IMR-90 (cell line): Measurements from ENCODE around the gene ABHD17B. TPM values are rescaled to one million over a fixed set of nuclear protein-coding genes. Genes with fewer than 3 reads are reported as not detected.

Experiments
- ATAC-seq: fragments of 200-7000 bp; cut with Tn5 transposase; 2 replicates; pipeline ENCODE4 v1.9.1; 2020; ENCODE audit warnings: low read depth, mild to moderate bottlenecking, moderate library complexity
- BruUV-seq: library from RNA; stranded (reverse); fragments of 400-500 nt; replicated peaks from 2 replicates; lab custom pipeline; 2021; lab: Mats Ljungman, UMichigan
- CTCF ChIA-PET: fragments of 300-600 bp; formaldehyde crosslinking; extraction: SDS; loops from one replicate; lab custom pipeline; 2021; ENCODE audit warnings: antibody characterized with exemption; lab: Yijun Ruan, JAX
- POLR2A ChIA-PET: fragments of 300-600 bp; sonication (Branson Sonifier 250); formaldehyde crosslinking; loops from one replicate; lab custom pipeline; 2022; ENCODE audit warnings: antibody characterized with exemption; ENCODE audit not compliant: unreplicated experiment; lab: Charles Lee
- DNase-seq: peaks from one replicate; pipeline ENCODE4 v3.0.0; 2013
- H2AFZ ChIP-seq: replicated peaks from 2 replicates; pipeline ENCODE3; 2013; ENCODE audit warnings: low read length, mild to moderate bottlenecking; ENCODE audit not compliant: poor library complexity
- H2AK5ac ChIP-seq: 2 replicates; pipeline ENCODE4 v1.6.1; 2013; ENCODE audit warnings: low read depth, low read length, inconsistent platforms
- H2AK9ac ChIP-seq: replicated peaks from 2 replicates; pipeline ENCODE3; 2013; ENCODE audit warnings: mild to moderate bottlenecking, low read depth, low read length, moderate library complexity; ENCODE audit not compliant: poor library complexity
- H2BK120ac ChIP-seq: 2 replicates; pipeline ENCODE4 v1.6.1; 2013; ENCODE audit warnings: low read depth, low read length, inconsistent platforms
- H2BK15ac ChIP-seq: 3 replicates; pipeline ENCODE4 v1.6.1; 2013; ENCODE audit warnings: low read depth, low read length, inconsistent platforms
- H2BK20ac ChIP-seq: 2 replicates; pipeline ENCODE4 v1.6.1; 2013; ENCODE audit warnings: low read depth, mild to moderate bottlenecking, inconsistent platforms, low read length, moderate library complexity
- H2BK5ac ChIP-seq: 2 replicates; pipeline ENCODE4 v1.6.1; 2013; ENCODE audit warnings: mild to moderate bottlenecking, low read depth, low read length, inconsistent platforms; ENCODE audit not compliant: poor library complexity, severe bottlenecking
- H3K14ac ChIP-seq: replicated peaks from 2 replicates; pipeline ENCODE4 v1.6.1; 2013; ENCODE audit warnings: low read depth, low read length, inconsistent platforms
- H3K18ac ChIP-seq: 2 replicates; pipeline ENCODE4 v1.6.1; 2013; ENCODE audit warnings: low read depth, low read length, control low read depth
- H3K23ac ChIP-seq: 2 replicates; pipeline ENCODE4 v1.6.1; 2013; ENCODE audit warnings: low read depth, low read length, inconsistent platforms
- H3K27ac ChIP-seq: 2 replicates; pipeline ENCODE4 v1.5.1; 2013; ENCODE audit warnings: mild to moderate bottlenecking, control low read depth, low read length; ENCODE audit not compliant: insufficient read depth
- H3K27me3 ChIP-seq: 2 replicates; pipeline ENCODE4 v1.6.1; 2013; ENCODE audit warnings: low read length; ENCODE audit not compliant: control insufficient read depth, insufficient read depth
- H3K36me3 ChIP-seq: 2 replicates; pipeline ENCODE4 v1.6.1; 2013; ENCODE audit warnings: low read length, mixed read lengths; ENCODE audit not compliant: control insufficient read depth, insufficient read depth
- H3K4ac ChIP-seq: 2 replicates; pipeline ENCODE4 v1.6.1; 2013; ENCODE audit warnings: low read depth, low read length, inconsistent platforms
- H3K4me1 ChIP-seq: 2 replicates; pipeline ENCODE4 v1.6.1; 2013; ENCODE audit warnings: low read length, mixed read lengths; ENCODE audit not compliant: control insufficient read depth, insufficient read depth
- H3K4me2 ChIP-seq: 2 replicates; pipeline ENCODE4 v1.6.1; 2013; ENCODE audit warnings: low read depth, mild to moderate bottlenecking, control low read depth, low read length, moderate library complexity
- H3K4me3 ChIP-seq: 2 replicates; pipeline ENCODE4 v1.5.1; 2013; ENCODE audit warnings: low read depth, mild to moderate bottlenecking, control low read depth, low read length, moderate library complexity; ENCODE audit not compliant: insufficient read depth
- H3K56ac ChIP-seq: 2 replicates; pipeline ENCODE4 v1.6.1; 2013; ENCODE audit warnings: low read length, inconsistent platforms; ENCODE audit not compliant: insufficient read depth; ENCODE audit errors: extremely low read depth
- H3K79me1 ChIP-seq, 2 experiments: 2 replicates each; pipeline ENCODE4 v1.6.1; 2013; ENCODE audit warnings: low read length in 2 of 2, inconsistent platforms in 1 of 2, low read depth in 1 of 2
- H3K9ac ChIP-seq: 2 replicates; pipeline ENCODE4 v1.6.1; 2013; ENCODE audit warnings: low read depth, low read length, control low read depth
- H3K9me1 ChIP-seq: 2 replicates; pipeline ENCODE4 v1.6.1; 2013; ENCODE audit warnings: low read length, inconsistent platforms; ENCODE audit not compliant: insufficient read depth
- H3K9me3 ChIP-seq: 2 replicates; pipeline ENCODE4 v1.6.1; 2013; ENCODE audit warnings: low read length; ENCODE audit not compliant: control insufficient read depth, insufficient read depth
- H4K20me1 ChIP-seq: 2 replicates; pipeline ENCODE4 v1.6.1; 2013; ENCODE audit warnings: low read length, inconsistent platforms; ENCODE audit not compliant: insufficient read depth
- H4K5ac ChIP-seq: 2 replicates; pipeline ENCODE4 v1.6.1; 2013; ENCODE audit warnings: mild to moderate bottlenecking, low read depth, low read length, control low read depth
- H4K8ac ChIP-seq, 2 experiments: 2 replicates each; pipeline ENCODE4 v1.6.1; 2013; ENCODE audit warnings: low read depth in 2 of 2, low read length in 2 of 2, control low read depth in 1 of 2, inconsistent platforms in 1 of 2
- H4K91ac ChIP-seq: 2 replicates; pipeline ENCODE4 v1.6.1; 2013; ENCODE audit warnings: low read depth, low read length, inconsistent platforms; ENCODE audit not compliant: insufficient read depth
- BHLHE40 ChIP-seq: fragments of 150-350 bp; IDR thresholded peaks from 2 replicates; pipeline ENCODE4 v1.6.1; 2016; ENCODE audit warnings: mild to moderate bottlenecking, low read depth, low read length
- CEBPB ChIP-seq: IDR thresholded peaks from 2 replicates; pipeline ENCODE4 v1.6.1; 2012; ENCODE audit warnings: low read depth, low read length, improper control_type of control experiment
- CHD1 ChIP-seq: IDR thresholded peaks from 2 replicates; pipeline ENCODE4 v1.6.1; 2012; ENCODE audit warnings: low read depth, low read length, improper control_type of control experiment
- MAZ ChIP-seq: IDR thresholded peaks from 2 replicates; pipeline ENCODE4 v1.6.1; 2012; ENCODE audit warnings: low read depth, mild to moderate bottlenecking, low read length, improper control_type of control experiment, moderate library complexity, borderline replicate concordance
- MXI1 ChIP-seq: IDR thresholded peaks from 2 replicates; pipeline ENCODE4 v1.6.1; 2012; ENCODE audit warnings: low read depth, mild to moderate bottlenecking, low read length, moderate library complexity, borderline replicate concordance
- NFE2L2 ChIP-seq: fragments of 150-350 bp; IDR thresholded peaks from 2 replicates; pipeline ENCODE4 v1.6.1; 2016; ENCODE audit warnings: low read depth, mild to moderate bottlenecking, low read length
- POLR2A ChIP-seq: IDR thresholded peaks from 2 replicates; pipeline ENCODE4 v1.6.1; 2012; ENCODE audit warnings: mild to moderate bottlenecking, low read depth, low read length
- RAD21 ChIP-seq: IDR thresholded peaks from 2 replicates; pipeline ENCODE4 v1.6.1; 2012; ENCODE audit warnings: low read length, improper control_type of control experiment
- RCOR1 ChIP-seq: IDR thresholded peaks from 2 replicates; pipeline ENCODE4 v1.6.1; 2012; ENCODE audit warnings: mild to moderate bottlenecking, low read length, improper control_type of control experiment; ENCODE audit not compliant: insufficient replicate concordance
- SMC3 ChIP-seq: fragments of 150-350 bp; IDR thresholded peaks from 2 replicates; pipeline ENCODE4 v1.6.1; 2016; ENCODE audit warnings: low read depth, mild to moderate bottlenecking, antibody characterized with exemption, low read length, moderate library complexity
- USF2 ChIP-seq: fragments of 150-350 bp; IDR thresholded peaks from 2 replicates; pipeline ENCODE4 v1.6.1; 2017; ENCODE audit warnings: mild to moderate bottlenecking, antibody characterized with exemption, low read length, low read depth
- WGBS, 2 experiments: methylation state at CpG; one replicate each; pipeline versions ENCODE4 v1.1.5 to v1.1.7; 2013; ENCODE audit warnings: missing lambda C conversion rate in 2 of 2; ENCODE audit not compliant: insufficient read length in 1 of 2; ENCODE audit errors: extremely low coverage in 2 of 2; 5-methylcytosine and 5-hydroxymethylcytosine counted together
- dilution Hi-C: fragments of 300-500 bp; cut with HindIII; formaldehyde crosslinking; loops from one replicate; pipeline ENCODE4 v1.14.3; 2018; ENCODE audit warnings: low sequenced_read_pairs; ENCODE audit not compliant: unreplicated experiment
- in situ Hi-C: fragments of 300-500 bp; cut with MboI; formaldehyde crosslinking; loops from 3 replicates; pipeline ENCODE4 v1.14.3; 2019; ENCODE audit warnings: low sequenced_read_pairs, inconsistent platforms, mixed read lengths
- intact Hi-C: fragments of 100-400 bp; cut with micrococcal nuclease; formaldehyde crosslinking; loops from 2 replicates; pipeline ENCODE4 v1.10.0; 2022
- polyA plus RNA-seq, 3 experiments: library from polyadenylated mRNA; depleted of rRNA; stranded (reverse); fragments of >200 nt; gene quantifications; 2 replicates each; pipeline ENCODE4 v1.2.3, GENCODE V29; 2012; ENCODE audit warnings: low replicate concordance in 1 of 3
- total RNA-seq: library from RNA; depleted of rRNA; stranded (reverse); fragments of >200 nt; gene quantifications from 2 replicates; pipeline ENCODE4 v1.2.3, GENCODE V29; 2012
- TF ChIP-seq, protein P1 (sequence below): fragments of 150-350 bp; IDR thresholded peaks from 2 replicates; pipeline ENCODE4 v1.6.1; 2016; ENCODE audit warnings: low read depth, mild to moderate bottlenecking, low read length, moderate library complexity, borderline replicate concordance

Gene ABHD17B
- total and polyA plus RNA-seq, 2 of the 4 experiments (the other 2 are of a cell fraction), result 7.5 to 16.8 TPM

DNA sequence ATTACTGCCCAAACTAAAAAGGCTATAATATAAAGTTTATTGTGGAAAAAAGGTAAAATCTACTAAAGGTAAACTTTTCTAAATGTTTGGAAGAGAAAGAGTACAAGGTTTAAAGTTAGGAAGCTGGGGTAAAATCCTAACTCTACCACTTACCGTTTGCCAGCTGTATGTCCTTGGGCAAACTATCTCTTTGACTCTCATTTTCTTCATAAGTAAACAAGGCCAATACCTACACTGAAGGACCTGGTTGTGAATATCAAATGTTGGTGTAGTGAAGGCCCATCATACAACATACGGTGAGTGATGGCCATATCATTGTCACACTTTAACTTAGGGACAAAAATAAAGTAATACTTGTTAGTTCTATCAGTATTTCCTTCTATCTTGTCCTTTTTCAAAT is 34.9 kb downstream of the ABHD17B start (continued):
- TF ChIP-seq CEBPB (no peak), POLR2A (no peak), SMC3 (no peak)
- TF ChIP-seq, protein P1, sequence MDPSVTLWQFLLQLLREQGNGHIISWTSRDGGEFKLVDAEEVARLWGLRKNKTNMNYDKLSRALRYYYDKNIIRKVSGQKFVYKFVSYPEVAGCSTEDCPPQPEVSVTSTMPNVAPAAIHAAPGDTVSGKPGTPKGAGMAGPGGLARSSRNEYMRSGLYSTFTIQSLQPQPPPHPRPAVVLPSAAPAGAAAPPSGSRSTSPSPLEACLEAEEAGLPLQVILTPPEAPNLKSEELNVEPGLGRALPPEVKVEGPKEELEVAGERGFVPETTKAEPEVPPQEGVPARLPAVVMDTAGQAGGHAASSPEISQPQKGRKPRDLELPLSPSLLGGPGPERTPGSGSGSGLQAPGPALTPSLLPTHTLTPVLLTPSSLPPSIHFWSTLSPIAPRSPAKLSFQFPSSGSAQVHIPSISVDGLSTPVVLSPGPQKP, result no peak

GRCh38 chr9:71875345-71875744 is 35.6 kb downstream of the ABHD17B start:
- ChIA-PET CTCF (interaction anchor here (0.6 to 1.0 kb wide), 3 partner anchors 11 to 1187 kb away, joined by 3 read pairs; no protein-coding TSS in a partner anchor), POLR2A (no interaction called here)
- H3K36me3 ChIP-seq, result 0 out of 2 replicates have a peak, but pooled peaks cover 2% of the 10 kb centered on the region
- no peaks in the 10 kb centered on the region; the same call in 1 of the 2 replicates for H3K9me1 ChIP-seq
- H3K4me3 ChIP-seq, result no peak overlapping the region
- no peak overlapping the region for H2AFZ ChIP-seq
- no peak overlapping the region for H2BK120ac ChIP-seq
- no peak overlapping the region for H2BK15ac ChIP-seq
- H3K4me1 ChIP-seq, result no peaks in the 10 kb centered on the region
- H3K27ac ChIP-seq, result no peak overlapping the region
- no TSS peak for BruUV-seq
- H3K18ac ChIP-seq, result no peak overlapping the region
- no peak overlapping the region for H2BK20ac ChIP-seq
- no peak overlapping the region for H3K9ac ChIP-seq
- TF ChIP-seq NFE2L2 (no peak), MXI1 (no peak), MAZ (no peak), RAD21 (no peak), RCOR1 (no peak), CEBPB (no peak), POLR2A (no peak), BHLHE40 (no peak), CHD1 (no peak), USF2 (no peak)
- TF ChIP-seq, protein P1, result no peak
- no peak overlapping the region for H3K4ac ChIP-seq
- no peak overlapping the region for H2BK5ac ChIP-seq
- in situ Hi-C loops (no loop called here), dilution Hi-C loops (no loop called here), intact Hi-C loops (no loop called here)
- ATAC-seq (no peak), DNase-seq (no peak)
- no peak overlapping the region for H4K8ac ChIP-seq
- no peak overlapping the region for H2AK5ac ChIP-seq
- peaks cover 7 to 11% of the 10 kb centered on the region in 2 experiments; a peak in 3 of 4 replicates for H3K79me1 ChIP-seq
- H3K23ac ChIP-seq, result no peak overlapping the region
- H3K56ac ChIP-seq, result no peak overlapping the region
- 83% methylated on average over 1 of the region's 6 CpGs; no CpG with 5 or more reads in 1 of the 2 experiments for WGBS, 2 experiments
- H3K14ac ChIP-seq, result no peak overlapping the region
- no peak overlapping the region for H2AK9ac ChIP-seq
- H4K5ac ChIP-seq, result no peak overlapping the region
- H3K4me2 ChIP-seq, result no peak overlapping the region
- no peak overlapping the region for H4K91ac ChIP-seq
- H3K27me3 ChIP-seq, result no peaks in the 10 kb centered on the region
- peaks cover 5% of the 10 kb centered on the region for H3K9me3 ChIP-seq
- H4K20me1 ChIP-seq, result 0 out of 2 replicates have a peak, but pooled peaks cover 3% of the 10 kb centered on the region
